Measurements from ENCODE around the gene WDR6.
A peak's percentile ranks its signal among the peaks of the same experiment; 100 is the strongest.

- peak; percentile 55 for TF ChIP-seq CTCF (conservative IDR thresholded peaks at IDR 0.05; ENCODE audit: low read length)
- TF ChIP-seq EZH2phosphoT487 (IDR thresholded peaks at IDR 0.05; ENCODE audit: borderline replicate concordance, low read depth, low read length), result no peak
Observed at GRCh38 chr3:48989796-48990635, 17.2 kb upstream of the WDR6 start, which contains the start of gene P4HTM.

Measured in OCI-LY7 (cell line).